GM19372 (cell line): ENCODE results near the gene PNPLA8.
A peak's percentile ranks its signal among the peaks of the same experiment; 100 is the strongest.
"Not testable (repeated sequence)": the region's sequence is repeated elsewhere in the genome, so short reads cannot be mapped to it uniquely, and the experiment has no call there.

Experiments
- ATAC-seq: cut with Tn5 transposase; IDR thresholded peaks from one replicate; pipeline ENCODE4 v1.9.1; 2021; ENCODE audit warnings: mild to moderate bottlenecking, low read depth, moderate library complexity; ENCODE audit not compliant: unreplicated experiment

PNPLA8 gene, protein sequence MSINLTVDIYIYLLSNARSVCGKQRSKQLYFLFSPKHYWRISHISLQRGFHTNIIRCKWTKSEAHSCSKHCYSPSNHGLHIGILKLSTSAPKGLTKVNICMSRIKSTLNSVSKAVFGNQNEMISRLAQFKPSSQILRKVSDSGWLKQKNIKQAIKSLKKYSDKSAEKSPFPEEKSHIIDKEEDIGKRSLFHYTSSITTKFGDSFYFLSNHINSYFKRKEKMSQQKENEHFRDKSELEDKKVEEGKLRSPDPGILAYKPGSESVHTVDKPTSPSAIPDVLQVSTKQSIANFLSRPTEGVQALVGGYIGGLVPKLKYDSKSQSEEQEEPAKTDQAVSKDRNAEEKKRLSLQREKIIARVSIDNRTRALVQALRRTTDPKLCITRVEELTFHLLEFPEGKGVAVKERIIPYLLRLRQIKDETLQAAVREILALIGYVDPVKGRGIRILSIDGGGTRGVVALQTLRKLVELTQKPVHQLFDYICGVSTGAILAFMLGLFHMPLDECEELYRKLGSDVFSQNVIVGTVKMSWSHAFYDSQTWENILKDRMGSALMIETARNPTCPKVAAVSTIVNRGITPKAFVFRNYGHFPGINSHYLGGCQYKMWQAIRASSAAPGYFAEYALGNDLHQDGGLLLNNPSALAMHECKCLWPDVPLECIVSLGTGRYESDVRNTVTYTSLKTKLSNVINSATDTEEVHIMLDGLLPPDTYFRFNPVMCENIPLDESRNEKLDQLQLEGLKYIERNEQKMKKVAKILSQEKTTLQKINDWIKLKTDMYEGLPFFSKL

DNA sequence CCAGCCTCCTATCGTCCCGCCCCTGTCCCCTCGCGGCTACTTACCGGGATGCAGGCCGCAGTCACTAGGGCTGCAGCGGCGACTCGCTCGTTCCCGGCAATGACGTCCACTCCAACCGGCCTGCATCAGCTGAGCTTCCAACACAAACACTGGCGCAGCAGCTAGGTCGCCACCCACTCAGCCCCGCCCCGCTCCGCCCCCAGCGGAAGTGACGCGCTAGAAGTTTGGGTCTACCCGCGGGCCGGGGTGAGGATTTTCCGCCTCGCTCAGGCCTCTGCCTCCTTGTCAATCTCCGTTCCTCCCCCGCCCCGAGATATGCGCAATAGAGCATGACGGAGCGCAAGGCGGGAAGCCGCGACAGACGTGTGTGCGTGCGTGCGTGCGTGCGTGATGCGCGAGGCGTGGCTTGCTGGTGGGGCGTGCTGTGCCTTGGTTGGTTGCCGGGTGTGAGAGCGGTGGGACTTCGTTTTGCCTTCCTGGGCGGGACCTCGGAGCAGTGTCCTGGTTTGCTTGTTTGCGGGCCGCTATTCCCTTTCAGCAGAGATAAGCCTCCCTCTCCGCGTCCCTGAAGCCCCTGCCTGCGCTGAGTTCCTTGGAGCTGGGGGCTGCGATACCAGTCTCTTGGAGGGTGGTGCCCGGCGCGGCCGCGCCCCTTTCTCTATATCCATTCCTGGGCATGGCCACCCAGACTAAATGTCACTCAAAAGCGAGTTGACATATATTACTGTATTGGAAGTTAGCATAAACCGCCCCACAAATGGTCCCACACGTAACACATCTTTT lies at the start of gene PNPLA8:
PNPLA8 (minus strand) TSS at position 151 of the 783 bp plus-strand sequence. CDS start 10,644 bp downstream, outside the sequence.
- peak; percentile 93 for ATAC-seq

DNA sequence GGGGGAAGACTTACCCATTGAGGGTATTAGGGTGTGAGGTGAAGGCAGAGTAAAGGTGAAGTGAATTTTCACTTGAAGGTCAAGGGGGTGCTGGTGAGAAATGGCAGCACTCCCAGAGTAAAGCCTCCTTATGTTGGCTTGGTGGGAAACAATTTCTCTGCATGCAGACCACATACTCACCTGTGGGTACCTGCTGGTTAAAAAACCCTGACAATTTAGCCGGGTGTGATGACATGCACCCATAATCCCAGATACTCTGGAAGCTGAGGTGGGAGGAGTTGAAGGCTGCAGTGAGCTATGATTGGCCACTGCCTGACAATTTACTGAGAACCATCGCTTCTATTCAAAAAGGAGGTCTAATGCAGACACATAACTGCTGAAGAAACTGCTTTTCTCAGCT lies 49.2 kb upstream of the PNPLA8 start:
- ATAC-seq = no peak

DNA sequence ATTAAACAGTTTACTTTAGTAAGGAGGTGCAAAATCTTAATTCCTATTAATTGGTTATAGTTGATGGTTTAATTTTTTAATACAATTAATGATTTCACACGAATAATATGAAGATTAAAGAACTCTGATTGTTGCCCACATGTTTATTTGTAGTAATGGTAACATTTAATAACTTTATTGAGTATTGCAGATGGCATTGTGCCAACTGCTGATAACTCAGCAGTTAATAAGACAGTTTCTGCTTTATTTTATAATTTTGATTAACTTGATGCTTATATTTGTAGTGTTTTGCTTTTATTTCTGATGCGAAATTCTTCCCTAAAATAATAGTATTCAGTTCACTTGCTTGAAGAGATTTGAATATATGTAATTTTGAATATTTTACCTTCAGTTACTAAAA lies 46.5 kb upstream of the PNPLA8 start:
- ATAC-seq = no peak

DNA sequence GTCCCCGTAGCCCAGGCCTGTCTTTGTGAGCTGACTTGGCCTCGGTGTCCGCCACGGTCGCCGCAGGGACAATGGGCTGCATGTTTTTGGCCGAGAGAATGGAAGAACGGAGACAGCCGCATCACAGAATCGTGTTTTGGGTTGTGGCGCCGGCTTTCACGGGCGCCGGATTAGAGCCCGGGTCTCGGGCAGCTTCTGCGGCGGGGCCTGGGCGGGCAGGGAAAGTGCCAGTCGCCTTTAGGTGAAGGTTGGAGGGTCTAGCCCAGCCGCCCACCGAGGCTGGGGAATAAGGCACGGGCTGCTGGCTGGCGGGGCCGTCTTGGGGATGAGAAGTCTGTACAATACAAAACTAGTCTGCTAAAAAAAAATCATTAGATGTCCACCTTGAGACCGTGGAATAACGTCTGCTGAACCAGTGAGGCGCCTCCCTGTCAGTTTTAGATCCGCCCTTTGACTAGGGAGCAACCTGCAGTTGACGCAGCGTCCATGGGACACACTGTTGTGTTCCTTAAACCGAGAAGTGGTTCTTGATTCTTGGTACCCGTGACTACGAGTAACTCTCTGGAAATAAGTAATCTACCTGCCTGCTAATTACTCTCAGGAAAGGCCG lies 44.3 kb upstream of the PNPLA8 start:
- ATAC-seq = peak; percentile 18

DNA sequence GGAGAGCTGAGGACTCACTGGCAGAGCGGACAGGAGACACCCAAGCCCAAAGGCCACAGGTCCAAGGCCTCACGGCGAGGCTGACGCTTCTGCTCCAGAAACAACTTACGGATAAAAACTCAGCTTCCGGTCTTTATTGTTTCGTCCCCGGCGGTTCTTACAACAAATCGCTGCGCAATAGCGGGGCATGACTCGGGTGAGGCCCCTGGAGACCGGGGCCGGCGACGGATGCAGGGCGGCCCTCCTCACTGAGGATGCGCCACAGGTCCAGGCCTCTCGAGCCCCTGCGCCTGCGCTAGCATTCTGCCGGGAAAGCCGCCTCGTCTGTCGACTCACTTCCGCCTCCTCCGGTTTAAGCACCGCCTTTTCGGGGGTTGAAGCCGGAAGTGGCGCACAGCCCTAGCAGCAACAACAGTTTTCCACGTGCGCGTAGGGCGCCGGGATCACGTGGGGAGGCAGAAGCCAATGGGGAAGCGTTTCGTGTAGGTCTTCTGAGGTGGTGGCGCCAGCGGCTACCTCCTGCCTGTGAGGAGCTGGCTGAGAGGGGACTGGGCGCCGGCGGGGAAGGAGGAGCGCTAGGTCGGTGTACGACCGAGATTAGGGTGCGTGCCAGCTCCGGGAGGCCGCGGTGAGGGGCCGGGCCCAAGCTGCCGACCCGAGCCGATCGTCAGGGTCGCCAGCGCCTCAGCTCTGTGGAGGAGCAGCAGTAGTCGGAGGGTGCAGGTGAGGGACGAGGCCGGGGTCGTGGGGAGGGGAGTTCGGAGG lies 43.6 kb upstream of the PNPLA8 start, which contains the start of the genes DNAJB9 and THAP5:
DNAJB9 (plus strand) TSS at position 494 of the 765 bp plus-strand sequence. CDS start 1,853 bp downstream, outside the sequence.
THAP5 (minus strand) TSS at position 326 of the 765 bp plus-strand sequence; CDS start at position 189, 137 bp downstream.
- peak; percentile 93 for ATAC-seq

DNA sequence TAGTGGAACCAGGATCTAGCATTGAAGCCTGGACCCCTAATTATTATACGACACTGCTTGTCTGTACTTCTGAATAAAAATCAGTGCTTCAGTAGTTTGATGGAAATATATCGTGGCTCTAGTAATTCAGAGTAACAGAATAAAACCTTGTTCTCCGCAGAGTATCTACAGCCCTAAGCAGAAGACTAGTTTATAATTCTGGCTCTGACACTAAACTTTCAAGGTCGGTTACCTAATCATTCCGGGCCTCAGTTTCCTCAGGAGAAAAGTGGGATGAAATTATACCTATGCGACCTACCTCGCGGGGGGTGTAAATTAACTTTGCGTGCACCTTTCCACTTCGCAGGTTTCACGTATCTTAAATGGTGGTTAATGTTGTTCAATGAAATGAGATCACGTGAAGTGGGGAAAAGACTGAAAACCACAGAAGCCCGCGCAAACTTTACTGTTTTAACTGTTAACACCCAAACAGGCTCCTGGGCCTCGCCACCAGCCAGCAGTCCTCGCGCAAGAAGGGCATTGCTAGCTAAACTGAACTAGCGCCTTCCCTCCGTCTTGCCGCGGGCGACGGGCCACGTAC lies 43.0 kb upstream of the PNPLA8 start:
- no peak for ATAC-seq

DNA sequence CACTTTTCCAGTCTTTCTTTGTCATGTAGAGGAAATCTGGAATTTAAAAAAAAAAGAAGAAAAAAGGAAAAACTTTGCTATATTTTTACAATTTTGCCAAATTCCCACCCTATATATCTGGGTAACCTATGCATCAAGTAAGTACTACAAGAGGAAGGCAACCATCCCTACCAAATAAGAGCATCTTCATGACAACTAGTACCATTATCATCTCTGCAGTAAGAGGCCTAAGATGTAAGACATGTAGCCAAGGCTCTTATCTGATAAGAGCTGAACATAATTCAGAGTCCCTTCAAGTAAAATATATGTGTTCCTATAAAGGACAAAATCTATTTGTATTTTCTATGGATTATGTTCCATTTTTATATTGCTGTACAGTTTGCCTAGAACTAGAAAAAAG lies 40.1 kb upstream of the PNPLA8 start:
- ATAC-seq = no peak

DNA sequence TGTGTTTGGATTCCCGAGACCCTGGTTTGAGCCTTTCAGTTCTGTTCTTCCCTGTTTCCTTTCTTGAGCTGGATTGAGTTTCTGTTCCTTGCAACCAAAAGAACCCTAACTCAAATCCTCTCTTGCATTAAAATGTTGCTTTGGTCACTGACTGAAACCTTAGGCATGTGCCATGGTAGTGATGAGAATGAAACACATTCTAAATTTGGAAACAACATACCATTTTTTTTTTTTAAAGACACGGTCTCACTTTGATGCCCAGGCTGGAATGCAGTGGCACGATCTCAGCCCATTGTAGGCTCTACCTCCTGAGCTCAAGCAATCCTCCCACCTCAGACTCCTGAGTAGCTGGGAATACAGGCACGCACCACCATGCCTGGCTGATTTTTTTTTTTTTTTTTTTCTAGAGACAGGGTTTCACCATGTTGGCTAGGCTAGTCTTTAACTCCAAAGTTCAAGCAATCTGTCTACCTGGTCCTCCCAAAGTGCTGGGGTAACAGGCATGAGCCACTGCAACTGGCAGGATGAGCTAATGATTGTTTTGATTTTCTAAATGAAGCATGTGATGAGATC lies 35.2 kb upstream of the PNPLA8 start:
- ATAC-seq = no peak

DNA sequence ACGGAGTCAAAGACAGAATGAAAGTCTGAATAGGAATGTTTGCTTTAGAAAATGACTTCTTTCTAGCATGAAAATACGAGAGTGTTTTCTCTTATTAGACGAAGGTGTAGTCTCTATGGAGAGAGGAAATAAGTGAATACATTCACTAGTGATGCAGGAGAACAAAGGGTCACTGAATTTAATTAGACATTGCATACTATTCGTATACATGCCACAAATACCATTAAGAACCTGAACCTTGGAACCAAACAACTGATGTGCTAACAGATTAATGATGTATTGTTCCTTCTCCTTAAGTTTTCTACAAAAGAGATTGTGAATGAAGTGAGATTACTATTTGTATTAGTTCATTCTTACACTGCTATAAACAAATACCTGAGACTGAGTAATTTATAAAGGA lies 33.3 kb upstream of the PNPLA8 start:
- ATAC-seq = no peak

DNA sequence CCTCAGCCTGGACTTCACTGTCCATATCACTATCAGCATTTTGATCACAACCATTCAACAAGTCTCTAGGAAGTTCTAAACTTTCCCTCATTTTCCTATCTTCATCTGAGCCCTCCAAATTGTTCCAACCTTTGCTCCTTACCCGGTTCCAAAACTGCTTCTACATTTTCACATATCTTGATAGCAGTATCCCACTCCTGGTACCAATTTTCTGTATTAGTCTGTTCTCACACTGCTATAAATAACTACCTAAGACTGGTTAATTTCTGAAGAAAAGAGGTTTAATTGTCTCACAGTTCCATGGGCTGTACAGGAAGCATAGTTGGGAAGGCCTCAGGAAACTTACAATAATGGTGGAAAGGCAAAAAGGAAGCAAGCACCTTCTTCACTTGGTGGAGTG lies 31.7 kb upstream of the PNPLA8 start:
- no peak for ATAC-seq

DNA sequence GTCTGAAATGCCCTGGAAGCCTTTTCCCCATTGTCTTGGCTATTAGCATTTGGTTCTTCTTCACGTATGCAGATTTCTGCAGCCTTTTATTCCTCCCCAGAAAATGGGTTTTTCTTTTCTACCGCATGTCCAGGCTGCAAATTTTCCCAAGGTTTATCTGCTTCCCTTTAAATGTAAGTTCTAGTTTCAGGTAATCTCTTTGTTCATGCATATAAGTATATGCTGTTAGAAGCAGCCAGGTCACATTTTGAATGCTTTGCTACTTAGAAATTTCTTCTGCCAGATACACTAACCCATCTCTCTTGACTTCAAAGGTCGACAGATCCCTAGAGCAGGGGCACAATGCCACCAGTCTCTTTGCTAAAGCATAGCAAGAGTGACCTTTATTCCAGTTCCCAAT lies 31.3 kb upstream of the PNPLA8 start:
- ATAC-seq = no peak

DNA sequence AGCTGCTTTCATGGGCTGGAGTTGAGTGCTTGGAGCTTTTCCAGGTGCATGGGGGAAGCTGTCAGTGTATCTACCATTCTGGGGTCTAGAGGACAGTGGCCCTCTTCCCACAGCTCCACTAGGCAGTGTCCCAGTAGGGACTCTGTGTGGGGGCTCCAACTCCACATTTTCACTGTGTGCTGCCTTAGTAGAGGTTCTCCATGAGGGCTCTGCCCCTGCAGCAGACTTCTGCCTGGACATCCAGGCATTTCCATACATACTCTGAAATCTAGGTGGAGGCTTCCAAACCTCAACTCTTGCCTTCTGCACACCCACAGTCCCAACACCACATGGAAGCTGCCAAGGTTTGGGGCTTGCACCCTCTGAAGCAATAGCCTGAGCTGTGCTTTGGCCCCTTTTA lies 30.7 kb upstream of the PNPLA8 start:
- ATAC-seq = not testable (repeated sequence)

DNA sequence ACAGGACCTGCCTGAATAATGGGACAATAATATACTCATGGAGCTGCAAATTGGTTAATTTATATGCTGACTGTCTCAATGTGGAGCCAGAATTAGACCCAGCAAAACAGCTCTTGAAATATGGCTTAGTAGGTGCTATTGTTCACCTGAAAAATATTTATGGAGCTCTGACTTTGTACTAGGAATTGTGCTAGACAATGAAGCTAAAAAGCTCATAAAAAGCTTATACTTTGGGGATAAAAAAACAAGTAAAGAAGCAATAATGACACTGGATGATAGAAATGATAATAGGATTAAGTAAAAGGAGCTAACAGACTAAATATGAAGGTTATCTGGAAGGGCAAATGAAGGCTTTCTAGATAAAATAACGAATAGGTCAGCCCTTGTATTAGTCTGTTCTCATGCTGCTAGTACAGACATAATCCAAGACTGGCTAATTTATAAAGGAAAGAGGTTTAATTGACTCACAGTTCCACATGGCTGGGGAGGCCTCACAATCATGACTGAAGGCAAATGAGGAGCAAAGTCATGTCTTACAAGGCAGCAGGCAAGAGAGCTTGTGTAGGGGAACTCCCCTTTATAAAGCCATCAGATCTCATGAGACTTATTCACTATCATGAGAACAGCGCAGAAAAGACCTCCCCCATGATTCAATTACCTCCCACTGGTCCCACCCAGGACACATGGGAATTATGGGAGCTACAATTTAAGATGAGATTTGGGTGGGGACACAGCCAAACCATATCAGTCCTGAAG lies 22.4 kb upstream of the PNPLA8 start:
- not testable (repeated sequence) for ATAC-seq

DNA sequence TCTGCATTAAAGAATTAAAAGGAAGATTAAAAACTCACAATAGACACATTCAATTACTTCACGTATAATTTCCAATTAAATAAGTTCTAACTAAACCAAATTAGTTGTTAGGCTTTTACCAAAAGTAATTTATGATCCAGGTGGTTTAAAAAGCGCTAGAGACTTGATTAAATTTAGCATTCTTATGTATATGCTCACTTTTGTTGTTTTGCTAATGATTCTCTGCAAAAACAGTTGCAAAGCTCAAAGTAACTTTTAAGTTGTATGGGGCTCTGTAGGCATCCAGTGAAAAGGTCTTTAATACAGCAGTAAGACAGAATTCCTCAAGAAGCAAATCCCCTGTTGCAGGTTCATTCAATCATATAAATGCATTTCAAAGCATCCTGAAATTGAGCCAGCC lies 15.5 kb upstream of the PNPLA8 start:
- ATAC-seq = no peak

DNA sequence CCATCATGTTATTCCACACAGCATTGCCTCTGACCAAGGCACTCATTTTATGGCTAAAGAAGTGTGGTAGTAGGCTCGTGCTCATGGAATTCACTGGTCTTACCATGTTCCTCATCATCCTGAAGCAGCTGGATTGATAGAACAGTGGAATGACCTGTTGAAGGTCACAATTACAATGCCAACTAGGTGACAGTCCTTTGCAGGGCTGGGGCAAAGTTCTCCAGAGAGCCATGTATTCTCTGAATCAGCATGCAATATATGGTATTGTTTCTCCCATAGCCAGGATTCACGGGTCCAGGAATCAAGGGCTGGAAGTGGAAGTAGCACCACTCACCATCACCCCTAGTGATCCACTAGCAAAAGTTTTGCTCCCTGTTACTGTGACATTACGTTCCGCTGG lies 12.8 kb upstream of the PNPLA8 start:
- not testable (repeated sequence) for ATAC-seq

DNA sequence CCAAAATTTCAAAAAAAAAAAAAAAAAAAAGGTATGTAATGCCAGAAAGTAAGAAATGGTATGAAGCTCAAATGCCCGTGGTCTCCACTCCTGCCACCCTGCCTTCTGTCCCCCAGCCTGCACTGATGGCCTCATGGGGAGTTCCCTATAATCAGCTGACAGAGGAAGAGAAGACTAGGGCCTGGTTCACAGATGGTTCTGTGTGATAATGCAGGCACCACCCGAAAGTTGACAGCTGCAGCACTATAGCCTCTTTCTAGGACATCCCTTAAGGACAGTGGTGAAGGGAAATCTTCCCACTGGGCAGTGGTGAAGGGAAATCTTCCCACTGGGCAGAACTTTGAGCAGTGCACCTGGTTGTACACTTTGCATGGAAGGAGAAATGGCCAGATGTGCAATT lies 12.3 kb upstream of the PNPLA8 start:
- ATAC-seq = not testable (repeated sequence)

DNA sequence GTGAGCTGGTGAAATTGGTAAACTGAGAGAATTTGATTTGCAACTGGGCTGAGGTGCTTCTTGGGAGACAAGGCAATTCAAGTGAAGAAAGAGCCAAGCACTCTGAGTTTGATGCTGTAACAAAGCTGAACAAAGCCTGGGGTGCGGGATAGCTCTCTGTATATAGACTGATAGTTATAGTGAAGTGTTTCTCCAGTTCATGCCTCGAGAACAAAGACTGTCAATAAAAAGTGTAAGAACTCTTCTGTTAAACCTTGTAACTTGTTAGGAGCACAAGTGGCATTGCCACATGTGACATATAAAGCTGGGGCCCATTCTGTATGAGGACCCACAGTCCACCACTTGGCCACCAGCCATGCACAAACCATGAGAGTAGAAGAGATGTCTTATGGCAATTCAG lies 11.3 kb upstream of the PNPLA8 start:
- no peak for ATAC-seq

DNA sequence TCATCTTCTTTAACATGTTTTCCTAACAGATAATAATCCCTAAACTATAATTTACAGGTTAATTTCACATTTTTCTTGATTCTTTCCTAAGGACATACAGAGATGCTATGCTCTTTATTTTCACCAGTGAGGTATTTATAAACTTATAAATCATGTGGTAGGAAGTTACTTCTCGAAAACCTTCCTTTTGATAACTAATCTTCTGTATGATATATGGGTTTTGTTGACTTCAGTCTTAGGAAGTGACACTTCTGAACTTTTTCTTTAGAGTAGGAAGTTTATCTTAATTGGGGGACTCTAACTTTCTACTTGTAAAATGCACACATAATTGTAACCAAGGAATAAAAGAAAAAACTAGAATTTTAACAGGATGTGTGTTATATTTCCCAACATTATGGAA lies 9.8 kb upstream of the PNPLA8 start:
- no peak for ATAC-seq
